Esophagus (tissue), 2 donors: ENCODE data around the gene MESD. TPM values are rescaled to one million over a fixed set of nuclear protein-coding genes. Genes with fewer than 3 reads are reported as not detected.
A peak's percentile ranks its signal among the peaks of the same experiment; 100 is the strongest.
"Not testable (repeated sequence)": the region's sequence is repeated elsewhere in the genome, so short reads cannot be mapped to it uniquely, and the experiment has no call there.

ENCODE experiments used
- H3K27ac ChIP-seq, 2 donors: one replicate each; pipeline ENCODE4 v1.5.1; 2013; ENCODE audit warnings: low read depth in 2 of 2, mild to moderate bottlenecking in 2 of 2, inconsistent platforms in 1 of 2, low read length in 1 of 2, moderate library complexity in 1 of 2
- H3K27me3 ChIP-seq, 2 donors: one replicate each; pipeline ENCODE4 v1.6.1; 2013; ENCODE audit warnings: low read length in 2 of 2, control low read depth in 1 of 2, mild to moderate bottlenecking in 1 of 2; ENCODE audit not compliant: insufficient read depth in 2 of 2, control insufficient read depth in 1 of 2
- H3K36me3 ChIP-seq, 2 donors: one replicate each; pipeline ENCODE4 v1.6.1; 2013; ENCODE audit warnings: low read length in 1 of 2; ENCODE audit not compliant: control insufficient read depth in 2 of 2, insufficient read depth in 2 of 2
- H3K4me1 ChIP-seq, 2 donors: one replicate each; pipeline ENCODE4 v1.6.1; 2013; ENCODE audit warnings: low read length in 1 of 2; ENCODE audit not compliant: control insufficient read depth in 2 of 2, insufficient read depth in 2 of 2
- H3K4me3 ChIP-seq, 2 donors: one replicate each; pipeline ENCODE4 v1.5.1; 2013; ENCODE audit warnings: low read length in 2 of 2, mild to moderate bottlenecking in 2 of 2, low read depth in 1 of 2, moderate library complexity in 1 of 2
- H3K9me3 ChIP-seq, 2 donors: one replicate each; pipeline ENCODE4 v1.6.1; 2013; ENCODE audit warnings: mild to moderate bottlenecking in 2 of 2, low read depth in 1 of 2, low read length in 1 of 2, moderate library complexity in 1 of 2; ENCODE audit not compliant: control insufficient read depth in 2 of 2, insufficient read depth in 1 of 2
- WGBS, 2 donors: extraction: QIAGEN DNeasy Blood & Tissue Kit; methylation state at CpG; one replicate each; pipeline ENCODE4 v1.1.7; 2013; 5-methylcytosine and 5-hydroxymethylcytosine counted together
- polyA plus RNA-seq, 2 donors: library from polyadenylated mRNA; stranded (reverse); fragments of 200-250 nt; gene quantifications; one replicate each; pipeline ENCODE4 v1.2.3, GENCODE V29; 2013
- donor health status: healthy with polysubstance abuse.
- donor health status: Bipolar disorder and iron deficiency.

The MESD gene
- polyA plus RNA-seq, 2 donors, result 11.4 to 14.4 TPM

DNA sequence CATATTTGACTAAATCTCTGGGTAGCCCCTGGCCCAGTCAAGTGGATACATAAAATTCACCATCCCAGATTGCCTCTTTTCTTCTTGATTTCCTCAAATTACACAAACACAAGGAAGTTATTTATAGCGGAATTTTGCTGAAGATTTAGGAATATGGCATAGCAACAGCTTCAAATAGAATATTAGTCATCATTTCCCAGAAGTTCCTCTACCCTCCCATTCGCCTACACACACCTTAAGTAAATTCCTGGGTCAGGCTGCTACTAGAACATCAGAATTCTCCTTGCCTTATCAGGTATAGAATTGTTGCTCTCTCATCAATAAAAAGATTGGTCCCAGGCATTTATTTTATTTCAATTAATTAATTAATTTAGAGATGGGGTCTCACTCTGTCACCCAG is 31.6 kb downstream of the MESD start:
- WGBS, 2 donors, result 56 to 68% methylated on average over 2 of the region's 2 CpGs

DNA sequence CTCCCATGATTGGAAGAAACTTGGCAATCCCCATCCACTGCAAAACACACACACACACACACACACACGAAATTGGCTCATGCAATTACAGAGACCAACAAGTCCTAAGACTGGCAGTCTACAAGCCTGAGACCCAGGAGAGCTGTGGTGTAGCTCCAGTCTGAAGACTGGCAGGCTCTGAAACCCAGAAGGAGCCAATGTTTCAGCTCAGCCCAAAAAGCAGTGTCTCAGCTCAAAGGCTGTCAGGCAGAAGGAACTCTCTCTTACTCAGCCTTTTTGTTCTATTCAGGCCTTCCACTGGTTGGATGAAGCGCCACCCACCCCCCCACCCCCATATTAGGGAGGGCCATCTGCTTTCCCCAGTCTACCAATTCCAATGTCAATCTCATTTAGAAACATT is 32.1 kb downstream of the MESD start:
- no peaks in the 10 kb centered on the region for H3K27me3 ChIP-seq
- no peaks in the 10 kb centered on the region for H3K9me3 ChIP-seq
- peaks cover 0 to 14% of the 10 kb centered on the region in 2 donors for H3K4me1 ChIP-seq
- WGBS, 2 donors, result 47 to 54% methylated on average over 2 of the region's 2 CpGs
- no peak overlapping the region for H3K4me3 ChIP-seq
- peak overlapping the region in 1 of 2 donors; percentile 47 for H3K27ac ChIP-seq
- H3K36me3 ChIP-seq, result peaks cover 0 to 8% of the 10 kb centered on the region in 2 donors

More for the DNA sequence above, 31.6 kb downstream of the MESD start:
- H3K4me1 ChIP-seq, result peaks cover 0 to 14% of the 10 kb centered on the region in 2 donors
- H3K27ac ChIP-seq, result no peak overlapping the region
- no peaks in the 10 kb centered on the region for H3K9me3 ChIP-seq
- H3K27me3 ChIP-seq, result no peaks in the 10 kb centered on the region
- H3K36me3 ChIP-seq, result peaks cover 0 to 5% of the 10 kb centered on the region in 2 donors
- no peak overlapping the region for H3K4me3 ChIP-seq

DNA sequence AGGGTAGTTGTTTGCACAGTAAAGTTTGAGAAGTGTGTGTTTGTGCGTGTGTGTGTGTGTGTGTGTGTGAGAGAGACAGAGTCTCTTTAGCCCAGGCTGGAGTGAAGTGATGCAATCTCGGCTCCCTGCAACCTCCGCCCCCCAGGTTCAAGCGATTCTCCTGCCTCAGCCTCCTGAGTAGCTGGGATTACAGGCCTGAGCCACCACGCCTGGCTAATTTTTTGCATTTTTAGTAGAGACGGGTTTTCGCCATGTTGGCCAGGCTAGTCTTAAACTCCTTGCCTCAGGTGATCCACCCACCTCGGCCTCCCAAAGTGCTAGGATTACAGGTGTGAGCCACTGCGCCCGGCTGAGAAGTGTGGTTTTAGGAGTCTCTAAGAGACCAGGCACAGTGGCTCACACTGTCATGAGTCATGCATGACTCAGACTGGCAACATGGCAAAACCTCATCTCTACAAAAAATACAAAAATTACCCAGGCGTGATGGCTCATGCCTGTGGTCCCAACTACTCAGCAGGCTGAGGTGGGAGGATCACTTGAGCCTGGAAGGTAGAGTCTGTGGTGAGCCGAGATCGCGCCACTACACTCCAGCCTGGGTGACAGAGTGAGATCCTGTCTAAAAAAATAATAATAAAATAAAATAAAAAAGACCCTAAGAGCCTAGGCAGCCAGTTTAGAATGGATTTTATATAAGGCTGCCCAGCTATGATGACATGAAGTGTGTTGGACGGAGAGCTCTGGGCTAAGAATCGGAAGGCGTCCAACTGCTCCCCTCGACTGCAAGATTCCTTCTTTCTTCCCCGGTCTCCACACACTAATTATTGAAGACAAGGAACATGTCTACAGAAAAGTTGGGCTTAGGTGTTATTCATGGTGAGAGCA is 33.8 kb downstream of the MESD start:
- 60 to 78% methylated on average over 19 of the region's 19 CpGs for WGBS, 2 donors
- H3K4me1 ChIP-seq, result peaks cover 0 to 14% of the 10 kb centered on the region in 2 donors
- peaks cover 0 to 14% of the 10 kb centered on the region in 2 donors for H3K36me3 ChIP-seq
- not testable (repeated sequence) for H3K27me3 ChIP-seq, H3K4me3 ChIP-seq, H3K9me3 ChIP-seq
- peak overlapping the region in 1 of 2 donors; percentile 6 for H3K27ac ChIP-seq

- 56 to 74% methylated on average over 9 of the region's 9 CpGs for whole genome bisulfite sequencing, 2 donors
- H3K4me1 ChIP-seq, result peaks cover 0 to 14% of the 10 kb centered on the region in 2 donors
Observed at GRCh38 chr15:80953953-80954778, 35.5 kb downstream of the MESD start.

GRCh38 chr15:80953001-80953952 is 36.3 kb downstream of the MESD start:
- Histone ChIP-seq H3K36me3 (peaks cover 4 to 35% of the 10 kb centered on the region in 2 donors), H3K4me1 (peaks cover 0 to 14% of the 10 kb centered on the region in 2 donors), H3K27me3 (no peaks in the 10 kb centered on the region), H3K4me3 (no peak overlapping the region), H3K9me3 (no peaks in the 10 kb centered on the region), H3K27ac (no peak overlapping the region)
- 90 to 91% methylated on average over 12 of the region's 12 CpGs for WGBS, 2 donors

More at GRCh38 chr15:80953953-80954778, 35.5 kb downstream of the MESD start:
- Histone ChIP-seq H3K27me3 (no peaks in the 10 kb centered on the region), H3K4me3 (no peak overlapping the region), H3K27ac (no peak overlapping the region), H3K36me3 (peaks cover 0 to 28% of the 10 kb centered on the region in 2 donors), H3K9me3 (no peaks in the 10 kb centered on the region)

DNA sequence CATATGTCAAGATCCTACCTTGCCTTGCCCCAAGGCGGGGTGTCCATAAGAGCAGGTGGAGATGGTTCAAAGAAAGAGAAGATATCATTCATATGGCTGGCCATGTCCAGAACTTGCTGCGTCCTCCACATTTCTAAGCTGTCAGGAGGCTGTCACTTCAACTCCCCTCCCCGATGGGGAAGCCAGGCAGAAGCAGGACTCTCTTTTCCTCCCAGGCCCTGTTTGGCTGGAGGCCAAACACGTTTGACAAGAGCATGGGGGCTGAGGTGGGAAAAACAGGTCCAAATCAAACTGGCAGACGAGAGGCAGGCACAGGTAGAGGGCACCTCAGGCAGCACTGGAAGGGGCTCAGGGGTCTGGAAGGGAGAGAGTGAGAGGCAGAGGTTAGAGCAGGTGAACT is 37.7 kb downstream of the MESD start:
- Histone ChIP-seq H3K36me3 (peaks cover 8 to 39% of the 10 kb centered on the region in 2 donors), H3K4me1 (peaks cover 0 to 14% of the 10 kb centered on the region in 2 donors), H3K9me3 (no peaks in the 10 kb centered on the region), H3K27me3 (no peaks in the 10 kb centered on the region), H3K27ac (no peak overlapping the region), H3K4me3 (no peak overlapping the region)
- WGBS, 2 donors, result 75 to 79% methylated on average over 5 of the region's 5 CpGs

DNA sequence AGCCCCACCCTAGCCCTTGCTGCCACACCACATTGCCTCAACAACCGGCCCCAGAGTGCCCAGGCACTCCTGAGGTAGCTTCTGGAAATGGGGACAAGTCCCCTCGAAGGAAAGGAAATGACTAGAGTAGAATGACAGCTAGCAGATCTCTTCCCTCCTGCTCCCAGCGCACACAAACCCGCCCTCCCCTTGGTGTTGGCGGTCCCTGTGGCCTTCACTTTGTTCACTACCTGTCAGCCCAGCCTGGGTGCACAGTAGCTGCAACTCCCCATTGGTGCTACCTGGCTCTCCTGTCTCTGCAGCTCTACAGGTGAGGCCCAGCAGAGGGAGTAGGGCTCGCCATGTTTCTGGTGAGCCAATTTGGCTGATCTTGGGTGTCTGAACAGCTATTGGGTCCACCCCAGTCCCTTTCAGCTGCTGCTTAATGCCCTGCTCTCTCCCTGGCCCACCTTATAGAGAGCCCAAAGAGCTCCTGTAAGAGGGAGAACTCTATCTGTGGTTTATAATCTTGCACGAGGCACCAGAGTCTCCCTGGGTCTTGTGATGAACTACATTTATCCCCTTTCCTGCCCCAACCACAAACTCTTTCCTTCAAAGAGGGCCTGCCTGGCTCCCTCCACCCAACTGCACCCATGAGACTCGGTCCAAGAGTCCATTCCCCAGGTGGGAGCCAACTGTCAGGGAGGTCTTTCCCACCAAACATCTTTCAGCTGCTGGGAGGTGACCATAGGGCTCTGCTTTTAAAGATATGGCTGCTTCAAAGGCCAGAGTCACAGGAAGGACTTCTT is 39.1 kb downstream of the MESD start:
- Histone ChIP-seq H3K27ac (no peak overlapping the region), H3K4me3 (no peak overlapping the region), H3K4me1 (peaks cover 0 to 14% of the 10 kb centered on the region in 2 donors), H3K9me3 (no peaks in the 10 kb centered on the region), H3K36me3 (peaks cover 15 to 44% of the 10 kb centered on the region in 2 donors), H3K27me3 (no peaks in the 10 kb centered on the region)
- whole genome bisulfite sequencing, 2 donors, result 94 to 96% methylated on average over 8 of the region's 8 CpGs

GRCh38 chr15:80949756-80950155 is 39.9 kb downstream of the MESD start:
- peaks cover 0 to 14% of the 10 kb centered on the region in 2 donors for H3K4me1 ChIP-seq
- H3K27ac ChIP-seq, result no peak overlapping the region
- peaks cover 16 to 50% of the 10 kb centered on the region in 2 donors for H3K36me3 ChIP-seq
- WGBS, 2 donors, result 95 to 96% methylated on average over 4 of the region's 4 CpGs
- H3K9me3 ChIP-seq, result no peaks in the 10 kb centered on the region
- H3K27me3 ChIP-seq, result no peaks in the 10 kb centered on the region
- H3K4me3 ChIP-seq, result no peak overlapping the region
